ENCODE data around the gene ISOC2.
A peak's percentile ranks its signal among the peaks of the same experiment; 100 is the strongest.
"Not testable (repeated sequence)": the region's sequence is repeated elsewhere in the genome, so short reads cannot be mapped to it uniquely, and the experiment has no call there.

Gene ISOC2

GRCh38 chr19:55456347-55456746 is 5.1 kb downstream of the ISOC2 start:
- DNase-seq, result no peak

- DNase-seq, result no peak
Observed at GRCh38 chr19:55455576-55456235, 5.7 kb downstream of the ISOC2 start.

GRCh38 chr19:55454787-55455243 is 6.6 kb downstream of the ISOC2 start:
- DNase-seq, result peak; percentile 83

- DNase-seq, result no peak
Observed at GRCh38 chr19:55453511-55454260, 7.8 kb downstream of the ISOC2 start.

GRCh38 chr19:55452749-55453346 is 8.6 kb downstream of the ISOC2 start:
- DNase-seq, result peak; percentile 83

- DNase-seq, result no peak
Observed at GRCh38 chr19:55451965-55452748, 9.3 kb downstream of the ISOC2 start.

GRCh38 chr19:55451163-55451964 is 10.1 kb downstream of the ISOC2 start:
- DNase-seq, result no peak

GRCh38 chr19:55449469-55449868 is 12.0 kb downstream of the ISOC2 start:
- DNase-seq, result no peak

GRCh38 chr19:55448175-55448490 is 13.3 kb downstream of the ISOC2 start:
- not testable (repeated sequence) for DNase-seq

- DNase-seq, result peak; percentile 71
Observed at GRCh38 chr19:55447421-55448174, 13.8 kb downstream of the ISOC2 start.

GRCh38 chr19:55446060-55446459 is 15.4 kb downstream of the ISOC2 start:
- DNase-seq, result no peak

GRCh38 chr19:55444646-55445045 is 16.8 kb downstream of the ISOC2 start:
- no peak for DNase-seq

GRCh38 chr19:55443824-55444480 is 17.5 kb downstream of the ISOC2 start:
- DNase-seq, result no peak

GRCh38 chr19:55443045-55443823 is 18.2 kb downstream of the ISOC2 start, which contains the start of gene SHISA7:
Gene SHISA7 (minus strand): TSS chr19:55443300. CDS start chr19:55442863, 437 bp downstream.
- no peak for DNase-seq

GRCh38 chr19:55442372-55442961 is 19.0 kb downstream of the ISOC2 start:
- no peak for DNase-seq

- no peak for DNase-seq
Observed at GRCh38 chr19:55441692-55442321, 19.6 kb downstream of the ISOC2 start.

- DNase-seq, result no peak
Observed at GRCh38 chr19:55441319-55441691, 20.1 kb downstream of the ISOC2 start.

- no peak for DNase-seq
Observed at GRCh38 chr19:55440411-55441105, 20.9 kb downstream of the ISOC2 start.

- DNase-seq, result no peak
Observed at GRCh38 chr19:55439052-55439451, 22.4 kb downstream of the ISOC2 start.
